ENCODE results near the gene HTRA1. TPM values are rescaled to one million over a fixed set of nuclear protein-coding genes. Genes with fewer than 3 reads are reported as not detected.

The HTRA1 gene
- total and polyA plus RNA-seq, 9 of the 15 experiments (the other 6 are each of a cell fraction or from before 2014, with no cell fraction given) = 0.06 to 0.16 (median 0.13) TPM; not detected in 5

DNA sequence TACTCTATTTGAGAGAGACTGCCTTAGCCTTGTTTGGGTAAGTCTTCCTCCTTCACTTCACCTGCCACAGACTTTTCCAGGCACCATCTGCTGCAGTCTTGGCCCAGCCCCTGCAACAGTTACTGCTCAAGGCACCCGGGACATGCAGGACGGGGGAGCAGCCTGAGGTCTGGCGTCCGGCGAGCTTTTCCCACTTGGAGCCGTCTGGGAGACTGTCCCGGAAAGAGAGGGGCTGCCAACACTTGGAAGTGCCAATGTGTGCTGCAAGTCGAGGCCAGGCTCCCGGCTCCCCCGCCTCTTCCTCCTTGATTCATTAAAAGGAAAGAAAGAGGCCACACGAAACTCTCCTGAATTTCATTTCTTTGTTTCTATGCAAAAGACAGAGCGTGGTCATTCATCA is 13.7 kb downstream of the HTRA1 start:
- Histone ChIP-seq H3K4me3 (no peak overlapping the region), H3K9ac (ENCODE audit: insufficient read depth in 1 of 2, low read depth in 2 of 2, low read length in 2 of 2) (no peak overlapping the region)
- in situ Hi-C loops (cut with MboI) = no loop called here

GRCh38 chr10:122475591-122476332 is 14.4 kb downstream of the HTRA1 start:
- no peak for FAIRE-seq
- no peak for DNase-seq (ENCODE audit: extremely low read depth in 1 of 4, low spot score in 3 of 4)
- WGBS (ENCODE audit: insufficient coverage, low coverage, missing lambda C conversion rate) = 2% methylated on average over 10 of the region's 16 CpGs
- H3K4me2 ChIP-seq (ENCODE audit: insufficient read depth, low read length) = no peak overlapping the region
- no peak overlapping the region for H2AFZ ChIP-seq (ENCODE audit: low read depth, low read length)
- no peaks in the 10 kb centered on the region for H3K9me3 ChIP-seq (replicated peaks; ENCODE audit: control insufficient read depth, insufficient read depth, low read depth, low read length)
- ChIA-PET CTCF (ENCODE audit: low intra/inter-chr PET ratio) (no interaction called here), POLR2A (no interaction called here)
- no peaks in the 10 kb centered on the region for H3K9me1 ChIP-seq (ENCODE audit: control insufficient read depth, insufficient read depth, low read length)
- H3K9ac ChIP-seq (ENCODE audit: insufficient read depth in 1 of 2, low read depth in 2 of 2, low read length in 2 of 2) = no peak overlapping the region
- H3K27me3 ChIP-seq (ENCODE audit: control insufficient read depth in 2 of 2, insufficient read depth in 2 of 2, low read length in 2 of 2) = peaks cover 0 to 17% of the 10 kb centered on the region in 2 experiments; a peak in 2 of 5 replicates
- H3K79me2 ChIP-seq (ENCODE audit: control insufficient read depth, insufficient read depth, low read length) = no peaks in the 10 kb centered on the region
- intact Hi-C loops (cut with micrococcal nuclease) (no loop called here), in situ Hi-C loops (cut with MboI) (no loop called here)
- no peak overlapping the region for H3K27ac ChIP-seq (ENCODE audit: extremely low read depth, low read depth, low read length)
- no peak for TF ChIP-seq ZMIZ1 (IDR thresholded peaks at IDR 0.05; ENCODE audit: low read depth in 2 of 2, low read length in 2 of 2)
- TF ChIP-seq ZNF282 (CRISPR knock-in tag; IDR thresholded peaks at IDR 0.05) = no peak
- no peak for TF ChIP-seq SNIP1 (IDR thresholded peaks at IDR 0.05; ENCODE audit: low read depth)
- no peak for TF ChIP-seq NCOR1 (IDR thresholded peaks at IDR 0.05)
- BruUV-seq (replicated peaks) = no TSS peak
- no peak overlapping the region for H3K4me3 ChIP-seq
- no peaks in the 10 kb centered on the region; the same call in 1 of the 2 replicates for H4K20me1 ChIP-seq (replicated peaks; ENCODE audit: control insufficient read depth, insufficient read depth, low read length)
- no peak for ATAC-seq
- no peaks in the 10 kb centered on the region for H3K4me1 ChIP-seq (replicated peaks in 1 of 2; ENCODE audit: control insufficient read depth in 2 of 2, insufficient read depth in 2 of 2, low read length in 2 of 2)
- no peaks in the 10 kb centered on the region for H3K36me3 ChIP-seq (ENCODE audit: control insufficient read depth, insufficient read depth, low read length)

More for the DNA sequence above, 13.7 kb downstream of the HTRA1 start:
- intact Hi-C loops (cut with micrococcal nuclease) = no loop called here
- FAIRE-seq (no peak), ATAC-seq (no peak), DNase-seq (ENCODE audit: extremely low read depth in 1 of 4, low spot score in 3 of 4) (no peak)
- TF ChIP-seq NCOR1 (IDR thresholded peaks at IDR 0.05) (no peak), MAFK (IDR thresholded peaks at IDR 0.05; ENCODE audit: low read length) (no peak), KLF13 (tag; IDR thresholded peaks at IDR 0.05; ENCODE audit: borderline replicate concordance, low read depth) (no peak)
- Histone ChIP-seq H3K9me3 (replicated peaks; ENCODE audit: control insufficient read depth, insufficient read depth, low read depth, low read length) (no peaks in the 10 kb centered on the region), H3K27me3 (ENCODE audit: control insufficient read depth in 2 of 2, insufficient read depth in 2 of 2, low read length in 2 of 2) (peaks cover 0 to 18% of the 10 kb centered on the region in 2 experiments; a peak in 2 of 5 replicates), H2AFZ (ENCODE audit: low read depth, low read length) (no peak overlapping the region), H3K27ac (ENCODE audit: extremely low read depth, low read depth, low read length) (no peak overlapping the region), H4K20me1 (replicated peaks; ENCODE audit: control insufficient read depth, insufficient read depth, low read length) (no peaks in the 10 kb centered on the region; the same call in 1 of the 2 replicates), H3K36me3 (ENCODE audit: control insufficient read depth, insufficient read depth, low read length) (no peaks in the 10 kb centered on the region), H3K79me2 (ENCODE audit: control insufficient read depth, insufficient read depth, low read length) (no peaks in the 10 kb centered on the region), H3K4me2 (ENCODE audit: insufficient read depth, low read length) (no peak overlapping the region), H3K9me1 (ENCODE audit: control insufficient read depth, insufficient read depth, low read length) (no peaks in the 10 kb centered on the region), H3K4me1 (replicated peaks in 1 of 2; ENCODE audit: control insufficient read depth in 2 of 2, insufficient read depth in 2 of 2, low read length in 2 of 2) (no peaks in the 10 kb centered on the region)
- POLR2A ChIA-PET = no interaction called here
- CTCF ChIA-PET (ENCODE audit: low intra/inter-chr PET ratio) = no interaction called here
- WGBS (ENCODE audit: insufficient coverage, low coverage, missing lambda C conversion rate) = 0% methylated on average over 2 of the region's 12 CpGs
- BruUV-seq (replicated peaks) = no TSS peak

All from K562 (cell line).